HepG2 (cell line): ENCODE results near the gene CTDSPL2. TPM values are rescaled to one million over a fixed set of nuclear protein-coding genes. Genes with fewer than 3 reads are reported as not detected.
A peak's percentile ranks its signal among the peaks of the same experiment; 100 is the strongest.

Experiments used
- AKAP8 ChIP-seq: sonication (generic); formaldehyde crosslinking; IDR thresholded peaks from 2 replicates; pipeline ENCODE4 v1.5.1; 2020; ENCODE audit warnings: mild to moderate bottlenecking, missing genetic modification reagents
- ASH2L ChIP-seq: fragments of 300-600, 200-600 bp; sonication (generic); IDR thresholded peaks from 2 replicates; pipeline ENCODE4 v1.7.0; 2017; ENCODE audit warnings: low read depth, mild to moderate bottlenecking, moderate library complexity, mixed read lengths, low read length; ENCODE audit not compliant: insufficient read length
- ATM ChIP-seq: fragments of 450-650 bp; IDR thresholded peaks from 2 replicates; pipeline ENCODE4 v1.7.1; 2017; ENCODE audit warnings: mild to moderate bottlenecking, borderline replicate concordance
- MEF2D ChIP-seq: sonication (generic); formaldehyde crosslinking; IDR thresholded peaks from 2 replicates; pipeline ENCODE4 v1.5.1; 2020; ENCODE audit warnings: mild to moderate bottlenecking, missing genetic modification reagents
- NCOA2 ChIP-seq: sonication (generic); formaldehyde crosslinking; IDR thresholded peaks from 2 replicates; pipeline ENCODE4 v1.8.0; 2022; ENCODE audit warnings: inconsistent platforms
- RFX1 ChIP-seq: fragments of 450-650 bp; IDR thresholded peaks from 2 replicates; pipeline ENCODE4 v1.6.1; 2017
- SMARCE1 ChIP-seq: fragments of 450-650 bp; IDR thresholded peaks from 2 replicates; pipeline ENCODE4 v1.6.1; 2017; ENCODE audit warnings: borderline replicate concordance
- SYNCRIP ChIP-seq: fragments of 200-400 bp; formaldehyde crosslinking; IDR thresholded peaks from 2 replicates; pipeline ENCODE4 v1.6.1; 2018; ENCODE audit warnings: mild to moderate bottlenecking, low read depth, low read length; ENCODE audit not compliant: insufficient read depth
- ZC3H4 ChIP-seq: sonication (generic); formaldehyde crosslinking; IDR thresholded peaks from 2 replicates; pipeline ENCODE4 v1.4.0; 2020; ENCODE audit warnings: missing genetic modification reagents, borderline replicate concordance
- ZKSCAN8 ChIP-seq: IDR thresholded peaks from 2 replicates; pipeline ENCODE4 v1.6.1; 2016; ENCODE audit warnings: borderline replicate concordance, missing genetic modification reagents, missing compliant biosample characterization
- ZNF12 ChIP-seq: sonication (generic); formaldehyde crosslinking; IDR thresholded peaks from 2 replicates; pipeline ENCODE4 v1.5.0; 2020; ENCODE audit warnings: missing genetic modification reagents
- ZNF20 ChIP-seq: sonication (generic); formaldehyde crosslinking; IDR thresholded peaks from 2 replicates; pipeline ENCODE4 v1.4.0; 2020; ENCODE audit warnings: mild to moderate bottlenecking, moderate library complexity, missing genetic modification reagents
- ZNF460 ChIP-seq: sonication (generic); formaldehyde crosslinking; IDR thresholded peaks from 2 replicates; pipeline ENCODE4 v1.5.1; 2020; ENCODE audit warnings: missing genetic modification reagents, mild to moderate bottlenecking, borderline replicate concordance
- ZNF713 ChIP-seq: sonication (generic); formaldehyde crosslinking; IDR thresholded peaks from 2 replicates; pipeline ENCODE4 v1.4.0; 2020; ENCODE audit warnings: mild to moderate bottlenecking, missing genetic modification reagents
- ZNF761 ChIP-seq: sonication (generic); formaldehyde crosslinking; conservative IDR thresholded peaks from 2 replicates; pipeline ENCODE4 v1.4.0; 2020; ENCODE audit warnings: mild to moderate bottlenecking, missing genetic modification reagents
- polyA plus RNA-seq, 8 experiments: library from polyadenylated mRNA; depleted of rRNA in 3 of 8; stranded (reverse) in 7 of 8; unstranded in 1 of 8; fragments of >200 nt; fragmentation: Illumina TruSeq in 4 of 8; extraction: Trizol in 4 of 8; gene quantifications; 2 replicates each; pipeline versions ENCODE4 v1.2.1 to v1.2.3, GENCODE V29; 2011 to 2016; ENCODE audit warnings: low read depth in 4 of 8, missing spikeins in 1 of 8, mixed read lengths in 1 of 8; ENCODE audit not compliant: insufficient read depth in 1 of 8
- total RNA-seq, 5 experiments: library from RNA; depleted of rRNA; stranded (reverse); fragments of >200 nt; fragmentation: Illumina TruSeq; extraction: Trizol; gene quantifications; 2 replicates each; pipeline ENCODE4 v1.2.3, GENCODE V29; 2016; ENCODE audit warnings: low read depth in 1 of 5
- TF ChIP-seq, protein P1 (sequence below): sonication (generic); formaldehyde crosslinking; IDR thresholded peaks from 2 replicates; pipeline ENCODE4 v1.5.1; 2020; ENCODE audit warnings: mild to moderate bottlenecking, missing genetic modification reagents, borderline replicate concordance
- TF ChIP-seq, protein P2 (sequence below): sonication (generic); formaldehyde crosslinking; IDR thresholded peaks from one replicate; pipeline ENCODE4 v1.5.1; 2020; ENCODE audit warnings: mild to moderate bottlenecking, missing genetic modification reagents; ENCODE audit errors: not compliant biosample characterization

The CTDSPL2 gene
- total and polyA plus RNA-seq, 2 of the 13 experiments (the other 11 are each of a cell fraction or from before 2014, with no cell fraction given) = 37.4 to 56.2 TPM

DNA sequence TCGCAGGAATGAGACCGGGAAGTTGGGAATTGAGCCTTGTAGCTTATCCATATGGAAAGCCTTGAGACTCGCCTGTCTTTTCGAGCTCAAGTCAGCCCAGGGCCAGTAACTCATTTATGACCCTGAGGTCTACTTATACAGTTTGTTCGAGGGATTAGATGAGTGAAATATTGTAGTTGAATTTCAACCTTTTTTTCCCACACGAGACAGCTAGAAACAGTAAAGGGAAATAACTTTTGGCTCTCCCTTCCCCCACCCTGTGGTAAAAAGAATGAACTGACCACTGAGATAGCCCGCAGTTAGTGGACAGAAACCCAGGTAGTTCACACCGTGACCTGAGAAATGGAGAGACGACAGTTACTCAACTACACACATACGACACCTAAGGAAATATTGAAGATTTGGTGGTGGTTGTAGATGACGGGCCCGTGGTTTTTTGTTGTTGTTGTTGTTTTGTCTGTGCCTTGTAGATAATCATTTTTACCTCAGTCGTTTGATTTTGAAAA, 110.4 kb downstream of the CTDSPL2 start (continued):
- TF ChIP-seq, protein P1, sequence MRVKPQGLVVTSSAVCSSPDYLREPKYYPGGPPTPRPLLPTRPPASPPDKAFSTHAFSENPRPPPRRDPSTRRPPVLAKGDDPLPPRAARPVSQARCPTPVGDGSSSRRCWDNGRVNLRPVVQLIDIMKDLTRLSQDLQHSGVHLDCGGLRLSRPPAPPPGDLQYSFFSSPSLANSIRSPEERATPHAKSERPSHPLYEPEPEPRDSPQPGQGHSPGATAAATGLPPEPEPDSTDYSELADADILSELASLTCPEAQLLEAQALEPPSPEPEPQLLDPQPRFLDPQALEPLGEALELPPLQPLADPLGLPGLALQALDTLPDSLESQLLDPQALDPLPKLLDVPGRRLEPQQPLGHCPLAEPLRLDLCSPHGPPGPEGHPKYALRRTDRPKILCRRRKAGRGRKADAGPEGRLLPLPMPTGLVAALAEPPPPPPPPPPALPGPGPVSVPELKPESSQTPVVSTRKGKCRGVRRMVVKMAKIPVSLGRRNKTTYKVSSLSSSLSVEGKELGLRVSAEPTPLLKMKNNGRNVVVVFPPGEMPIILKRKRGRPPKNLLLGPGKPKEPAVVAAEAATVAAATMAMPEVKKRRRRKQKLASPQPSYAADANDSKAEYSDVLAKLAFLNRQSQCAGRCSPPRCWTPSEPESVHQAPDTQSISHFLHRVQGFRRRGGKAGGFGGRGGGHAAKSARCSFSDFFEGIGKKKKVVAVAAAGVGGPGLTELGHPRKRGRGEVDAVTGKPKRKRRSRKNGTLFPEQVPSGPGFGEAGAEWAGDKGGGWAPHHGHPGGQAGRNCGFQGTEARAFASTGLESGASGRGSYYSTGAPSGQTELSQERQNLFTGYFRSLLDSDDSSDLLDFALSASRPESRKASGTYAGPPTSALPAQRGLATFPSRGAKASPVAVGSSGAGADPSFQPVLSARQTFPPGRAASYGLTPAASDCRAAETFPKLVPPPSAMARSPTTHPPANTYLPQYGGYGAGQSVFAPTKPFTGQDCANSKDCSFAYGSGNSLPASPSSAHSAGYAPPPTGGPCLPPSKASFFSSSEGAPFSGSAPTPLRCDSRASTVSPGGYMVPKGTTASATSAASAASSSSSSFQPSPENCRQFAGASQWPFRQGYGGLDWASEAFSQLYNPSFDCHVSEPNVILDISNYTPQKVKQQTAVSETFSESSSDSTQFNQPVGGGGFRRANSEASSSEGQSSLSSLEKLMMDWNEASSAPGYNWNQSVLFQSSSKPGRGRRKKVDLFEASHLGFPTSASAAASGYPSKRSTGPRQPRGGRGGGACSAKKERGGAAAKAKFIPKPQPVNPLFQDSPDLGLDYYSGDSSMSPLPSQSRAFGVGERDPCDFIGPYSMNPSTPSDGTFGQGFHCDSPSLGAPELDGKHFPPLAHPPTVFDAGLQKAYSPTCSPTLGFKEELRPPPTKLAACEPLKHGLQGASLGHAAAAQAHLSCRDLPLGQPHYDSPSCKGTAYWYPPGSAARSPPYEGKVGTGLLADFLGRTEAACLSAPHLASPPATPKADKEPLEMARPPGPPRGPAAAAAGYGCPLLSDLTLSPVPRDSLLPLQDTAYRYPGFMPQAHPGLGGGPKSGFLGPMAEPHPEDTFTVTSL = 0 out of 2 replicates have a peak, but pooled peaks have one; percentile 25
- TF ChIP-seq RFX1 = no peak
- TF ChIP-seq, protein P2, sequence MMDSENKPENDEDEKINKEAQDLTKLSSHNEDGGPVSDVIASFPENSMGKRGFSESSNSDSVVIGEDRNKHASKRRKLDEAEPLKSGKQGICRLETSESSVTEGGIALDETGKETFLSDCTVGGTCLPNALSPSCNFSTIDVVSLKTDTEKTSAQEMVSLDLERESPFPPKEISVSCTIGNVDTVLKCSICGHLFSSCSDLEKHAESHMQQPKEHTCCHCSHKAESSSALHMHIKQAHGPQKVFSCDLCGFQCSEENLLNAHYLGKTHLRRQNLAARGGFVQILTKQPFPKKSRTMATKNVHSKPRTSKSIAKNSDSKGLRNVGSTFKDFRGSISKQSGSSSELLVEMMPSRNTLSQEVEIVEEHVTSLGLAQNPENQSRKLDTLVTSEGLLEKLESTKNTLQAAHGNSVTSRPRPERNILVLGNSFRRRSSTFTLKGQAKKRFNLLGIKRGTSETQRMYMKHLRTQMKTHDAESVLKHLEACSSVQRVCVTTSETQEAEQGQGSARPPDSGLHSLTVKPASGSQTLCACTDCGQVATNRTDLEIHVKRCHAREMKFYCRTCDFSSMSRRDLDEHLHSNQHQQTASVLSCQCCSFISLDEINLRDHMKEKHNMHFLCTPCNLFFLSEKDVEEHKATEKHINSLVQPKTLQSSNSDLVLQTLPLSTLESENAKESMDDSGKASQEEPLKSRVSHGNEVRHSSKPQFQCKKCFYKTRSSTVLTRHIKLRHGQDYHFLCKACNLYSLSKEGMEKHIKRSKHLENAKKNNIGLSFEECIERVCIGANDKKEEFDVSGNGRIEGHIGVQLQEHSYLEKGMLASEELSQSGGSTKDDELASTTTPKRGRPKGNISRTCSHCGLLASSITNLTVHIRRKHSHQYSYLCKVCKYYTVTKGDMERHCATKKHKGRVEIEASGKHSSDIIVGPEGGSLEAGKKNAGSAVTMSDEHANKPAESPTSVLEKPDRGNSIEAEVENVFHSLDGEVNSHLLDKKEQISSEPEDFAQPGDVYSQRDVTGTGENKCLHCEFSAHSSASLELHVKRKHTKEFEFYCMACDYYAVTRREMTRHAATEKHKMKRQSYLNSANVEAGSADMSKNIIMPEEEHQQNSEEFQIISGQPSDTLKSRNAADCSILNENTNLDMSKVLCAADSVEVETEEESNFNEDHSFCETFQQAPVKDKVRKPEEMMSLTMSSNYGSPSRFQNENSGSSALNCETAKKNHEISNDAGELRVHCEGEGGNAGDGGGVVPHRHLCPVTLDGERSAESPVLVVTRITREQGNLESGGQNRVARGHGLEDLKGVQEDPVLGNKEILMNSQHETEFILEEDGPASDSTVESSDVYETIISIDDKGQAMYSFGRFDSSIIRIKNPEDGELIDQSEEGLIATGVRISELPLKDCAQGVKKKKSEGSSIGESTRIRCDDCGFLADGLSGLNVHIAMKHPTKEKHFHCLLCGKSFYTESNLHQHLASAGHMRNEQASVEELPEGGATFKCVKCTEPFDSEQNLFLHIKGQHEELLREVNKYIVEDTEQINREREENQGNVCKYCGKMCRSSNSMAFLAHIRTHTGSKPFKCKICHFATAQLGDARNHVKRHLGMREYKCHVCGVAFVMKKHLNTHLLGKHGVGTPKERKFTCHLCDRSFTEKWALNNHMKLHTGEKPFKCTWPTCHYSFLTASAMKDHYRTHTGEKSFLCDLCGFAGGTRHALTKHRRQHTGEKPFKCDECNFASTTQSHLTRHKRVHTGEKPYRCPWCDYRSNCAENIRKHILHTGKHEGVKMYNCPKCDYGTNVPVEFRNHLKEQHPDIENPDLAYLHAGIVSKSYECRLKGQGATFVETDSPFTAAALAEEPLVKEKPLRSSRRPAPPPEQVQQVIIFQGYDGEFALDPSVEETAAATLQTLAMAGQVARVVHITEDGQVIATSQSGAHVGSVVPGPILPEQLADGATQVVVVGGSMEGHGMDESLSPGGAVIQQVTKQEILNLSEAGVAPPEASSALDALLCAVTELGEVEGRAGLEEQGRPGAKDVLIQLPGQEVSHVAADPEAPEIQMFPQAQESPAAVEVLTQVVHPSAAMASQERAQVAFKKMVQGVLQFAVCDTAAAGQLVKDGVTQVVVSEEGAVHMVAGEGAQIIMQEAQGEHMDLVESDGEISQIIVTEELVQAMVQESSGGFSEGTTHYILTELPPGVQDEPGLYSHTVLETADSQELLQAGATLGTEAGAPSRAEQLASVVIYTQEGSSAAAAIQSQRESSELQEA (CRISPR knock-in tag) = no peak
- TF ChIP-seq SYNCRIP = no peak
- no peak for TF ChIP-seq ZNF12 (CRISPR knock-in tag)
- no peak for TF ChIP-seq ZNF20 (CRISPR knock-in tag)
- TF ChIP-seq ZNF460 (CRISPR knock-in tag) = peak; percentile 20; the same call in 1 of the 2 replicates
- TF ChIP-seq ZNF713 (CRISPR knock-in tag) = no peak
- peak; percentile 39 for TF ChIP-seq ASH2L
- TF ChIP-seq ZKSCAN8 (CRISPR knock-in tag) = no peak
- 0 out of 2 replicates have a peak, but pooled peaks have one; percentile 6 for TF ChIP-seq NCOA2
- no peak for TF ChIP-seq AKAP8
- no peak for TF ChIP-seq ZC3H4
- no peak for TF ChIP-seq ATM
- 0 out of 2 replicates have a peak, but pooled peaks have one; percentile 38 for TF ChIP-seq MEF2D (CRISPR knock-in tag)
- TF ChIP-seq SMARCE1 = no peak
- TF ChIP-seq ZNF761 (CRISPR knock-in tag) = 0 out of 2 replicates have a peak, but pooled peaks have one; percentile 30
